ENCODE data around the gene TGFBI.

The TGFBI gene

DNA sequence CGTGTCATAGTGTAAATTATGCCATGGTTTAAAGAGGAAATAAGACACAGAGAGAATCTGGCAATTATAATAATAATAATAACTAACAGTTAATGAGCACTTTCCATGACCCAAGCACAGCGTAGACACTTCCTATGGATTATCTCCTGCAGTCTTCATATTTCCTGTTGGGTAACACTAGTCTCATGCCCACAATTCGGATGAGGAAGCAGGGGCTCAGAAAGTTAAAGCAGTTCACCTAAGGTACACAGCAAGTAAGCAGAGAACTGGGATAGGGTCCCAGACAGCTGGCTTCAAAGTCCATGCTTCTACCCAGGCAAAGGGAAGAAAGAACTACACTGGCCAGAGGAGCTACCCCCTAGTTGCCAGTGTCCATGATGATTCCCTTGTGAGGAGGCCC lies 27.9 kb upstream of the TGFBI start:
- Histone ChIP-seq H3K9me3 (ENCODE audit: low read length) (no peaks in the 10 kb centered on the region), H3K27ac (ENCODE audit: low read depth, low read length, poor library complexity, severe bottlenecking) (no peak overlapping the region), H3K27me3 (ENCODE audit: insufficient read depth, low read length) (no peaks in the 10 kb centered on the region; the same call in 1 of the 2 replicates), H3K79me2 (ENCODE audit: insufficient read depth, low read length) (no peaks in the 10 kb centered on the region), H3K4me1 (ENCODE audit: insufficient read depth, low read length, severe bottlenecking) (no peaks in the 10 kb centered on the region), H3K36me3 (ENCODE audit: insufficient read depth, low read length) (no peaks in the 10 kb centered on the region), H3K4me3 (ENCODE audit: low read depth, low read length, poor library complexity, severe bottlenecking) (no peak overlapping the region), H3K9me2 (ENCODE audit: low read depth, low read length) (no peaks in the 10 kb centered on the region), H3K4me2 (ENCODE audit: low read length) (no peak overlapping the region), H3F3A (ENCODE audit: insufficient read depth, low read length) (no peaks in the 10 kb centered on the region), H4K20me1 (ENCODE audit: insufficient read depth, low read length) (no peaks in the 10 kb centered on the region), H3K9ac (ENCODE audit: low read length) (no peak overlapping the region), H2AFZ (ENCODE audit: low read length) (no peak overlapping the region)
- TF ChIP-seq EZH2 (IDR thresholded peaks at IDR 0.05; ENCODE audit: borderline replicate concordance, low read length) (no peak), CTCF (IDR thresholded peaks at IDR 0.05; ENCODE audit: low read length) (no peak)

DNA sequence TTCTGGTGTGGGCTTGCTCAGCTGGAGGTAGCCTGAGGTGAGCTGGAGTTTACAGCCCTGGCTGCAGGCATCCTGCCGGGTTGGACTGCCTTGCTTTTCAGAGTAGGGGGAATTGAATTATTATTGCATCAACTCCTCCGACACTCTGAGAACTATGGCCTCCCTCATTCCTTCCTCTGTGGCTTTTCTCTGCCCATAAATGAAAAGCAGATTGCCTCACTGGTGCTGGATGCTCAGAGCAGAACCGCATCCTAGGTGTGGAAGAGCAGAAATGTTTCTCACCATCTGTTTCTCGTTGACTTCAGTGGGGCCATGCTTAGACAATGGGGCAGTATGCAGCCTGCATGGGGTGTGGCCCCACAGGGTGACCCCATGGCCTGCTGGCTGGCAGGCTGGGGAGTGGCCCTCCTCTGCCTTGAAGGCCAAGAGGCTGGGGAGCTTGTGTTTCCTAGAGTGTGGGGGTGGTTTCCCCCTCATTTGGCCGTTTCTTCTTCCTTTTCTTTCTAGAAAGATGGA lies 27.3 kb upstream of the TGFBI start:
- Histone ChIP-seq H4K20me1 (ENCODE audit: insufficient read depth, low read length) (no peaks in the 10 kb centered on the region), H3K4me1 (ENCODE audit: insufficient read depth, low read length, severe bottlenecking) (no peaks in the 10 kb centered on the region), H3K36me3 (ENCODE audit: insufficient read depth, low read length) (no peaks in the 10 kb centered on the region), H3K9me3 (ENCODE audit: low read length) (no peaks in the 10 kb centered on the region), H3K79me2 (ENCODE audit: insufficient read depth, low read length) (no peaks in the 10 kb centered on the region), H3K9ac (ENCODE audit: low read length) (no peak overlapping the region), H3K9me2 (ENCODE audit: low read depth, low read length) (no peaks in the 10 kb centered on the region), H3K4me2 (ENCODE audit: low read length) (no peak overlapping the region), H2AFZ (ENCODE audit: low read length) (no peak overlapping the region), H3F3A (ENCODE audit: insufficient read depth, low read length) (no peaks in the 10 kb centered on the region), H3K4me3 (ENCODE audit: low read depth, low read length, poor library complexity, severe bottlenecking) (no peak overlapping the region), H3K27me3 (ENCODE audit: insufficient read depth, low read length) (no peaks in the 10 kb centered on the region; the same call in 1 of the 2 replicates), H3K27ac (ENCODE audit: low read depth, low read length, poor library complexity, severe bottlenecking) (no peak overlapping the region)
- TF ChIP-seq EZH2 (IDR thresholded peaks at IDR 0.05; ENCODE audit: borderline replicate concordance, low read length) (no peak), CTCF (IDR thresholded peaks at IDR 0.05; ENCODE audit: low read length) (no peak)

DNA sequence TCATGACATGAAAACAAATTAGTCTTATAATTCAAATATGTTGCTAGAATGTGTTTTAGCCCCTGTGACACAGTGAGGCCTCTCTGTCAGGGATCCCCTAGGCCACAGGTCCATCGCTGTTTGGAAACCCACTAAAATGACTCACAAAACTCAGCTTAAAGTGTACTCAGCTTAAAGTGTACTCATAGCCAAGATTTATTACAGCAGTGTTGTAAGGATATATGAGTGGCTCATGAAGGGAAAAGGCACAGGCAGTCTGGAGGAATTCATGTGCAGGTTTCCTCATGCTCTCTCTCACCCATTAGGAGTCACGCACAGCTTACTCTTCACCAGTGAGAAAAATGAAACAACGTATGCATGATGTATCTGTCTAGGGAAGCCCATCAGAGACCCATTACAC lies 24.4 kb upstream of the TGFBI start:
- no peak overlapping the region for H3K9ac ChIP-seq (ENCODE audit: low read length)

More for the DNA sequence above, 24.4 kb upstream of the TGFBI start:
- no peaks in the 10 kb centered on the region for H3K9me2 ChIP-seq (ENCODE audit: low read depth, low read length)
- H3K4me3 ChIP-seq (ENCODE audit: low read depth, low read length, poor library complexity, severe bottlenecking) = no peak overlapping the region
- no peaks in the 10 kb centered on the region; the same call in 1 of the 2 replicates for H3K27me3 ChIP-seq (ENCODE audit: insufficient read depth, low read length)
- H3K36me3 ChIP-seq (ENCODE audit: insufficient read depth, low read length) = no peaks in the 10 kb centered on the region
- no peaks in the 10 kb centered on the region for H3K4me1 ChIP-seq (ENCODE audit: insufficient read depth, low read length, severe bottlenecking)
- no peak overlapping the region for H3K4me2 ChIP-seq (ENCODE audit: low read length)
- H3K9me3 ChIP-seq (ENCODE audit: low read length) = no peaks in the 10 kb centered on the region
- H3F3A ChIP-seq (ENCODE audit: insufficient read depth, low read length) = no peaks in the 10 kb centered on the region
- TF ChIP-seq EZH2 (IDR thresholded peaks at IDR 0.05; ENCODE audit: borderline replicate concordance, low read length) (no peak), CTCF (IDR thresholded peaks at IDR 0.05; ENCODE audit: low read length) (no peak)
- no peak overlapping the region for H3K27ac ChIP-seq (ENCODE audit: low read depth, low read length, poor library complexity, severe bottlenecking)
- no peak overlapping the region for H2AFZ ChIP-seq (ENCODE audit: low read length)
- H4K20me1 ChIP-seq (ENCODE audit: insufficient read depth, low read length) = no peaks in the 10 kb centered on the region
- H3K79me2 ChIP-seq (ENCODE audit: insufficient read depth, low read length) = no peaks in the 10 kb centered on the region

Data from OCI-LY1 (cell line).